H1 (cell line): Measurements from ENCODE around the gene RSPH6A. TPM values are rescaled to one million over a fixed set of nuclear protein-coding genes. Genes with fewer than 3 reads are reported as not detected.

Source experiments
- CTCF ChIA-PET: fragments of 300-600 bp; sonication (Branson Sonifier 250); formaldehyde crosslinking; loops from one replicate; lab custom pipeline; 2021; ENCODE audit not compliant: partially characterized antibody; lab: Charles Lee
- POLR2A ChIA-PET: fragments of 300-600 bp; sonication (Branson Sonifier 250); formaldehyde crosslinking; loops from one replicate; lab custom pipeline; 2021; ENCODE audit warnings: inconsistent platforms; ENCODE audit not compliant: partially characterized antibody; lab: Charles Lee
- DNase-seq, 2 experiments: peaks; one replicate each; pipeline versions ENCODE4 v3.0.0 to v3.0.0-alpha.2; 2010 to 2022; ENCODE audit warnings: low spot score in 2 of 2, low read depth in 1 of 2, mixed read lengths in 1 of 2
- FAIRE-seq: peaks from 2 replicates; lab custom pipeline; 2011; peaks lifted over from hg19 to GRCh38; lab: Jason Lieb, UNC
- H2AFZ ChIP-seq: 2 replicates; pipeline ENCODE4 v1.8.1; 2012; ENCODE audit warnings: low read length, inconsistent platforms
- H2AK5ac ChIP-seq: 2 replicates; pipeline ENCODE4 v1.6.1; 2013; ENCODE audit warnings: low read depth, low read length
- H2BK120ac ChIP-seq: replicated peaks from 2 replicates; pipeline ENCODE3; 2013; ENCODE audit warnings: low read depth, low read length, inconsistent platforms
- H2BK12ac ChIP-seq: 2 replicates; pipeline ENCODE4 v1.6.1; 2013; ENCODE audit warnings: low read depth, low read length
- H2BK15ac ChIP-seq: 2 replicates; pipeline ENCODE4 v1.6.1; 2013; ENCODE audit warnings: low read length
- H2BK20ac ChIP-seq: 2 replicates; pipeline ENCODE4 v1.6.1; 2013; ENCODE audit warnings: low read length
- H2BK5ac ChIP-seq: 2 replicates; pipeline ENCODE4 v1.6.1; 2013; ENCODE audit warnings: low read depth, low read length
- H3K14ac ChIP-seq: 2 replicates; pipeline ENCODE4 v1.6.1; 2013; ENCODE audit warnings: inconsistent platforms; ENCODE audit not compliant: insufficient read length
- H3K18ac ChIP-seq: 2 replicates; pipeline ENCODE4 v1.6.1; 2013; ENCODE audit warnings: low read length; ENCODE audit errors: extremely low read depth
- H3K23ac ChIP-seq: 2 replicates; pipeline ENCODE4 v1.6.1; 2013; ENCODE audit warnings: inconsistent platforms; ENCODE audit not compliant: insufficient read length
- H3K23me2 ChIP-seq: 2 replicates; pipeline ENCODE4 v1.6.1; 2013; ENCODE audit warnings: low read depth, low read length
- H3K27ac ChIP-seq: 2 replicates; pipeline ENCODE4 v1.6.1; 2011; ENCODE audit warnings: low read depth, low read length, inconsistent platforms
- H3K27me3 ChIP-seq, 4 experiments: replicated peaks in 1 of 4; 1 replicate in 1 of 4; 2 replicates in 3 of 4; pipeline versions ENCODE4 v1.6.1 to v1.8.1; 2011 to 2013; ENCODE audit warnings: low read length in 3 of 4, mild to moderate bottlenecking in 3 of 4, inconsistent platforms in 2 of 4, mixed read lengths in 2 of 4, moderate library complexity in 1 of 4; ENCODE audit not compliant: control insufficient read depth in 3 of 4, insufficient read depth in 3 of 4; ENCODE audit errors: extremely low read depth in 1 of 4
- H3K36me3 ChIP-seq, 4 experiments: 2 replicates each; pipeline versions ENCODE4 v1.6.1 to v1.8.1; 2011 to 2013; ENCODE audit warnings: mild to moderate bottlenecking in 4 of 4, low read length in 3 of 4, moderate library complexity in 2 of 4, control low read depth in 1 of 4, inconsistent platforms in 1 of 4; ENCODE audit not compliant: insufficient read depth in 4 of 4, control insufficient read depth in 2 of 4
- H3K4ac ChIP-seq: replicated peaks from 2 replicates; pipeline ENCODE3; 2013; ENCODE audit warnings: low read length, low read depth, mixed read lengths, inconsistent platforms; ENCODE audit not compliant: insufficient read length
- H3K4me1 ChIP-seq, 4 experiments: replicated peaks in 1 of 4; 1 replicate in 1 of 4; 2 replicates in 3 of 4; pipeline versions ENCODE4 v1.6.1 to v1.8.1; 2011 to 2013; ENCODE audit warnings: low read length in 3 of 4, inconsistent platforms in 2 of 4, mixed read lengths in 1 of 4; ENCODE audit not compliant: insufficient read depth in 4 of 4, control insufficient read depth in 3 of 4
- H3K4me2 ChIP-seq, 2 experiments: 2 replicates each; pipeline versions ENCODE4 v1.6.1 to v1.8.1; 2011 to 2013; ENCODE audit warnings: low read depth in 2 of 2, low read length in 2 of 2, control low read depth in 1 of 2, inconsistent platforms in 1 of 2, mild to moderate bottlenecking in 1 of 2; ENCODE audit not compliant: insufficient read depth in 1 of 2
- H3K4me3 ChIP-seq, 4 experiments: fragments of 200-600, 300-600 bp in 1 of 4; sonication (generic), shearing (Covaris generic), sonication (Bioruptor Twin) in 1 of 4; 2 replicates each; pipeline versions ENCODE4 v1.5.1 to v1.8.1; 2011 to 2016; ENCODE audit warnings: low read length in 4 of 4, low read depth in 3 of 4, control low read depth in 2 of 4, inconsistent platforms in 2 of 4, mild to moderate bottlenecking in 2 of 4, mixed read lengths in 1 of 4, moderate library complexity in 1 of 4; ENCODE audit not compliant: insufficient read depth in 2 of 4; ENCODE audit errors: extremely low read depth in 1 of 4
- H3K56ac ChIP-seq: replicated peaks from 2 replicates; pipeline ENCODE3; 2013; ENCODE audit warnings: low read depth, mild to moderate bottlenecking, mixed read lengths, low read length, inconsistent platforms; ENCODE audit not compliant: insufficient read length
- H3K79me1 ChIP-seq: 2 replicates; pipeline ENCODE4 v1.6.1; 2013; ENCODE audit warnings: low read depth, low read length, control low read depth
- H3K79me2 ChIP-seq, 2 experiments: 2 replicates each; pipeline versions ENCODE4 v1.6.1 to v1.8.1; 2012 to 2013; ENCODE audit warnings: low read length in 2 of 2, mild to moderate bottlenecking in 2 of 2, inconsistent platforms in 1 of 2; ENCODE audit not compliant: insufficient read depth in 2 of 2, control insufficient read depth in 1 of 2
- H3K9ac ChIP-seq, 4 experiments: replicated peaks in 1 of 4; 1 replicate in 1 of 4; 2 replicates in 3 of 4; pipeline versions ENCODE4 v1.6.1 to v1.8.1; 2011 to 2013; ENCODE audit warnings: low read depth in 3 of 4, low read length in 3 of 4, control low read depth in 2 of 4, mild to moderate bottlenecking in 2 of 4, moderate library complexity in 2 of 4, inconsistent platforms in 1 of 4; ENCODE audit errors: extremely low read depth in 1 of 4
- H3K9me3 ChIP-seq, 2 experiments: 2 replicates each; pipeline versions ENCODE4 v1.6.1 to v1.8.1; 2012 to 2013; ENCODE audit warnings: mild to moderate bottlenecking in 2 of 2, moderate library complexity in 2 of 2, control low read depth in 1 of 2, inconsistent platforms in 1 of 2, low read depth in 1 of 2, low read length in 1 of 2, mixed read lengths in 1 of 2; ENCODE audit not compliant: insufficient read depth in 2 of 2
- H4K20me1 ChIP-seq, 2 experiments: replicated peaks in 1 of 2; 2 replicates each; pipeline versions ENCODE3 to v1.8.1; 2011 to 2013; ENCODE audit warnings: inconsistent platforms in 2 of 2, low read length in 2 of 2, mild to moderate bottlenecking in 1 of 2; ENCODE audit not compliant: insufficient read depth in 2 of 2, control insufficient read depth in 1 of 2
- H4K5ac ChIP-seq: 2 replicates; pipeline ENCODE4 v1.6.1; 2013; ENCODE audit warnings: low read length, low read depth, mixed read lengths, inconsistent platforms; ENCODE audit not compliant: insufficient read length
- H4K8ac ChIP-seq: 2 replicates; pipeline ENCODE4 v1.8.0; 2013; ENCODE audit warnings: mild to moderate bottlenecking, moderate library complexity, low read length, inconsistent platforms; ENCODE audit not compliant: insufficient read depth; ENCODE audit errors: extremely low read depth
- H4K91ac ChIP-seq: replicated peaks from 2 replicates; pipeline ENCODE3; 2013; ENCODE audit warnings: low read length, mixed read lengths, inconsistent platforms; ENCODE audit not compliant: insufficient read length
- CBX8 ChIP-seq: fragments of 300-800, 300-1000 bp; sonication (generic); IDR thresholded peaks from 2 replicates; pipeline ENCODE4 v1.7.1; 2016; ENCODE audit warnings: low read depth, low read length, borderline replicate concordance
- MAX ChIP-seq: IDR thresholded peaks from 2 replicates; pipeline ENCODE4 v1.6.1; 2012; ENCODE audit warnings: inconsistent platforms
- SP2 ChIP-seq: IDR thresholded peaks from 2 replicates; pipeline ENCODE4 v1.6.1; 2012; ENCODE audit warnings: mild to moderate bottlenecking, low read length, inconsistent platforms
- WGBS, 2 experiments: shearing (Covaris generic) in 1 of 2; methylation state at CpG; one replicate each; pipeline versions ENCODE4 v1.1.6 to v1.1.7; 2013 to 2015; ENCODE audit warnings: low lambda C conversion rate in 2 of 2, mixed read lengths in 2 of 2, inconsistent platforms in 1 of 2, low coverage in 1 of 2, missing lambda C conversion rate in 1 of 2; ENCODE audit not compliant: insufficient replicate concordance in 2 of 2, insufficient coverage in 1 of 2, insufficient read length in 1 of 2; ENCODE audit errors: extremely low coverage in 1 of 2, missing lambda C conversion rate in 1 of 2; 5-methylcytosine and 5-hydroxymethylcytosine counted together
- polyA plus RNA-seq, 7 experiments: library from polyadenylated mRNA; depleted of rRNA in 3 of 7; stranded (reverse) in 5 of 7; unstranded in 2 of 7; fragments of >200 nt in 5 of 7; fragments of 200-250 nt in 2 of 7; gene quantifications; 1 replicate in 5 of 7; 2 replicates in 1 of 7; 4 replicates in 1 of 7; pipeline versions ENCODE4 v1.2.1 to v1.2.3, GENCODE V29; 2011 to 2013; ENCODE audit warnings: missing spikeins in 2 of 7, mixed read lengths in 2 of 7
- total RNA-seq: library from RNA; stranded (reverse); fragmentation: NEBNext Ultra II Directional; extraction: Animal tissue kit (Norgen Biotek cat#: 25700); gene quantifications from 2 replicates; pipeline ENCODE4 v1.2.1, GENCODE V29; 2021

RSPH6A gene
- total and polyA plus RNA-seq, 2 of the 8 experiments (the other 6 are each of a cell fraction or from before 2014, with no cell fraction given) = 0.05 to 0.19 TPM

- peaks cover 29 to 53% (median 49%) of the 10 kb centered on the region in 4 experiments for H3K36me3 ChIP-seq
- no peak for FAIRE-seq
Observed at GRCh38 chr19:45822716-45823115, 7.6 kb upstream of the RSPH6A start.

More at GRCh38 chr19:45822716-45823115, 7.6 kb upstream of the RSPH6A start:
- Histone ChIP-seq H2BK20ac (no peak overlapping the region), H3K14ac (no peak overlapping the region), H3K4me3 (no peak overlapping the region), H3K9me3 (no peaks in the 10 kb centered on the region), H2BK5ac (no peak overlapping the region), H4K20me1 (peaks cover 5 to 12% of the 10 kb centered on the region in 2 experiments), H3K4me1 (peaks cover 0 to 9% (median 7%) of the 10 kb centered on the region in 4 experiments; a peak in 5 of 7 replicates), H3K27me3 (no peaks in the 10 kb centered on the region), H3K4me2 (no peak overlapping the region), H4K91ac (no peak overlapping the region), H3K56ac (no peak overlapping the region), H3K4ac (no peak overlapping the region), H3K23ac (no peak overlapping the region), H2AK5ac (no peak overlapping the region), H4K5ac (no peak overlapping the region), H4K8ac (no peak overlapping the region; the same call in 1 of the 2 replicates), H2BK15ac (no peak overlapping the region), H3K9ac (no peak overlapping the region), H3K79me1 (no peaks in the 10 kb centered on the region; the same call in 1 of the 2 replicates), H2BK120ac (no peak overlapping the region), H2AFZ (no peak overlapping the region), H3K18ac (no peak overlapping the region), H3K79me2 (no peaks in the 10 kb centered on the region), H2BK12ac (no peak overlapping the region), H3K27ac (no peak overlapping the region), H3K23me2 (no peaks in the 10 kb centered on the region)
- WGBS, 2 experiments = 89% methylated on average over 5 of the region's 5 CpGs; no CpG with 5 or more reads in 1 of the 2 experiments
- ChIA-PET CTCF (interaction anchor here (0.7 to 2.3 kb wide), 7 partner anchors 8 to 60 kb away, joined by 3 to 9 read pairs (median 5); partner anchors contain the start of gene RSPH6A), POLR2A (interaction anchor here (0.7 to 3.0 kb wide), 4 partner anchors 21 to 64 kb away, joined by 3 to 10 read pairs (median 4); partner anchors contain the start of gene SYMPK)
- no peak for TF ChIP-seq MAX
- no peak for TF ChIP-seq SP2
- no peak for TF ChIP-seq CBX8
- no peak for DNase-seq
